COR-L47 (cell line): ENCODE results near the gene COX10.
"Not testable (repeated sequence)": the region's sequence is repeated elsewhere in the genome, so short reads cannot be mapped to it uniquely, and the experiment has no call there.

Source experiments
- DNase-seq: peaks from one replicate; lab custom pipeline; 2025; lab: John Stamatoyannopoulos, UW

The COX10 gene

DNA sequence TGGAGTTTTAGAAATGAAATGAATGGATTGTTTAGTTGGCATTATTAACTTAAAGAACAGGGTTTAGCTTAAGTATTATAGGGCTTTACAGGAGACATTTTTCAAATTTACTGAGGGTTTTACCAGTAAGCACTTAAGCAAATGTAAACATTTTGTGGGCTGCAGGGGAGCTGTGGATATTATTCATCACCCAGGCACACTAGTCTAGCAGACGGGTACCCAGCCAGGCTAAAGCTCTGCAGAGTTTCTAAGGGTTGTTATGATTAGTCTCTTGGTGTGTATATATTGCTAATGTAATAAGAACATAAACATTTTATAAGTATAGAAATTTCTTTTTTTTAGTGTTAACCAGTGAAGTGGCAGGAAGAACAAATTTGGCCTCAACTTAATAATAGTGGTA lies 110.6 kb downstream of the COX10 start:
- DNase-seq, result not testable (repeated sequence)

DNA sequence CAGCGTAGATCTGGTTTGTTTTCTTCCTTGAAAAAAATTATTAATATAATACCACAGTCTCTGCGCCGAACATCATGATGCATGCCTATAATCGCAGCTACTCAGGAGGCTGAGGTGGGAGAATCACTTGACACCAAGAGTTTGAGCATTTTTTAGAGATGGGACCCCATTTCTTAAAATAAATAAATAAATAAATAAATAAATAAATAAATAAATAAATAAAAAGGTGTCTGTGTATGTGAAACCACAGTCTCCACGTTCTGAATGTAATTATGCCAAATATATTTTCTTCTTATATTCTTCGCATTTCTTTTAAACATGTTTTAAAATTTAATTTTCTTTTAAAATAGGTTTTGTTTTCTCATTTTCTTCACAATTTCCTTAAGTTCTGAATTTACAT lies 112.8 kb downstream of the COX10 start:
- DNase-seq, result not testable (repeated sequence)

DNA sequence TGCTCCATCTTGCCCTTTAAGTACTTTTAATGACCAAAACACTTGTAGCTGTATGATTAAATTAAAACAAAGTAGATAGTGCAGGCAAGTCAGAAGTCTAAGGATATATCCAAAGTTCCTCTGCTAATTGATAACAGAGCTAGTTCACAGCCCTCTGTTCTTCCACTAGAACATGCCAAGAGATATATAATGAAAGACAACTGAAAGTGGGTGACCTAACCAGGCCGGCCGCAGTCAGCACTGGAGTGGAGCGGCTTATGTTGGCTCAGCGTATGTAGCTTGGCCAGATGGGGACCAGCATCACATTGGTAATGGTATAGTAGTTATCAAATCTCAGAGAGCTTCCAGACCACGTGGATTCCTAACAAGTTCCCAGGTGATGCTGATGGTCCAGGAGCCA lies 115.2 kb downstream of the COX10 start:
- not testable (repeated sequence) for DNase-seq

DNA sequence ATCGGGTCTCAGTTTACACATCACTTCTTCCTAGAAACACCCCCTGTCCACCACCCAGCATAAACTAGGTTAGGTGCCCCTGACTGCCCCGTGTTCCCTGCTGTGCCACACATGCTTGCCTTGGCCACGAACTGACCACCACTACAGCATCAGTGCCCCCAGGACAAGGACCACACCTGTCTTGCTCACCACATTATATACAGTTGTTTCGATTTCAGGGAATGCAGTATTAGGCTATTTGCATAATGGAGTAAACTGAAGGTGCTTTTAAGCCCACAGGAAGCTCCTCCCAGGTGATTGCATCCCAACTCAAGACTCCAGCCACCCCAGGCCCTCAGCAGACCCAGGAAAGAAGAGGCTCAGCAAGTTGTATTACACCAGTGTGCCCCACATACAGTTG lies 117.1 kb downstream of the COX10 start:
- not testable (repeated sequence) for DNase-seq

DNA sequence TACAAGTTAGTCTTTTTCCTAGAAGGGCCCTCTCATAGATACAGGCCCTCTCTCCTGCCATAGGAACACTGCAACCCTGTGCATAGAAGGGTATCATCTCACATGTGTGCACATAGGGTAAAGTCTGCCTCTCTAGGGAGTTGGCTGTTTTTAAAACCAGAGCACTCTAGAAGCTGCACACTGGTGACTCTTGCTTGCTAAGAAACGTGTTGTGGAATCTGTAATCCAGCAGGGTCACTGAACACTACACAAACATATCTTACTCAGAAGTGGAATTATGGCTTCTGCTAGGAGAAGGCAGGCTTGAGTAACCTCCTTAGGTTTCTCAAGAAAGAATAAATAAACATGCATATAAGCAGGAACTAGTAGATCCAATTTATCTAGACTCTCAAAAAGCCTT lies 121.5 kb downstream of the COX10 start:
- not testable (repeated sequence) for DNase-seq

GRCh38 chr17:14191469-14191868 lies 122.2 kb downstream of the COX10 start:
- DNase-seq, result not testable (repeated sequence)

- DNase-seq, result not testable (repeated sequence)
These were observed 122.7 kb downstream of the COX10 start for GRCh38 chr17:14192039-14192438.

- not testable (repeated sequence) for DNase-seq
These were observed 123.5 kb downstream of the COX10 start for GRCh38 chr17:14192636-14193344.

DNA sequence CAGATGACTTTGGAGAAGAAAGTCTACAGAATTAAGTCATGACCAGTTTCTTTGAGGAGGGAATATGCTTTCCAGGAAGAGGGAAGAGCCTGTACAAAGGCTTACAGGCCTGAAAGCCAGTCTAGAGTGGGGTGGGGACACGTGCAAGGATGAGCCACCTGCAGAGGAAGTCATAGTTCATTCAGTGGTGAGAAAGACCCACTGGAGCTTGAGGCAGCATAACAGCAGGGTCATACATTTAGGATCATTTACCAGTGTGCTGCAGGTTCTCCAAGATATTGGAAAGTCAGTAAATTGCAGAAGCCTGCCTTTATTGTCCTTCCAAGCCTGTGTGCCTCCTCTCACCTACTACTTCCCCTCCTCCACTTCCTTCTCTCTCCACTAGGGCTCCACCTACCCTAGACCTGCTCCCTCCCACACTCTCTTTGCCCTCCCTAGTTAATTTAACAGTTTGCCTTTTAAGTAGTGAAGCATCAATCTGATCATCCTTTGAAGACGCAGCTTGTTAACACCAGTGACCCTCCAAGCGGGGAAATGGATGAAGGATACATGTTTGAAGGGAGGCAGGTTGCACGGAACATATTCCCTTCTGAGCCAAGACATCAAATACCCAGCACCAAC lies 127.2 kb downstream of the COX10 start:
- DNase-seq, result no peak

- DNase-seq, result no peak
These were observed 127.8 kb downstream of the COX10 start for GRCh38 chr17:14197057-14197456.

DNA sequence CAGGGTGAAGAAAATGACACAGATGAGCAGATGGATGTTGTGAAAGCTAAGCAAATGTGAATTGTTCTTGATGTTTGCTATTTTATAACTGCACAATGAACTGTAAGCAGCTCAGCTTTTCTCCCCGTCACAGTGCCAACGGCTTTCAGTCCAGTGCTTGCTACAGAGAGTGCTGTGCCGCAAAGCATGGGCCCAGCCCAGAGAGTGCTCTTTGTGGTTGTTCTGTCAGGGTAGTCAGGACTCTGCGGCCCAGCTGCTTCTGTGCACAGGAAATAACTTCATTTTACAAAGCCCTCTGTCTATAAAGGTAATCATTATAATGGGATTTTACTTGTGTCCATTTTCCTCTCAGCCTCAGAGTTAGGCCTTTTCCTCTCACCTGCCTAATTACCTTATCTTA lies 128.3 kb downstream of the COX10 start:
- no peak for DNase-seq

DNA sequence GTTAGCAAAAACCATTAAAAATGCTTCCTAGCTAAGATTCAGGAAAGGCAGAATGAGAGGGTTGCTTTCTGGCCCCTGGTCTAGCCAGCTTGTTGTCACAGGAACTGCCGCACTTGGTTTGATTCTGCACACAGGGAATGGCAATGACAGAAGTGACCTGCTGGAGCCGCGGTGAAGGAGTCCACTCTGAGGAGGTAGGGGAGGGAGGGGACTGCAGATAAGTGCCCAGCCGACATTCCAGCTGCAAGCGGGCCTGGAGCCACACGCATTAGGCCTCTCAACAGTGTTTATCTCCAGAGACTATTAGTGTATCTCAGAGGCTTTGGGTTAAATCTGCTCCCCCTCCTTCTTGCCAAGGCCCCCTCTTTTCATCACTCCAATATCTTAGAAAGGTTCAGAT lies 128.7 kb downstream of the COX10 start:
- DNase-seq, result no peak

GRCh38 chr17:14198575-14198974 lies 129.3 kb downstream of the COX10 start:
- DNase-seq, result no peak

DNA sequence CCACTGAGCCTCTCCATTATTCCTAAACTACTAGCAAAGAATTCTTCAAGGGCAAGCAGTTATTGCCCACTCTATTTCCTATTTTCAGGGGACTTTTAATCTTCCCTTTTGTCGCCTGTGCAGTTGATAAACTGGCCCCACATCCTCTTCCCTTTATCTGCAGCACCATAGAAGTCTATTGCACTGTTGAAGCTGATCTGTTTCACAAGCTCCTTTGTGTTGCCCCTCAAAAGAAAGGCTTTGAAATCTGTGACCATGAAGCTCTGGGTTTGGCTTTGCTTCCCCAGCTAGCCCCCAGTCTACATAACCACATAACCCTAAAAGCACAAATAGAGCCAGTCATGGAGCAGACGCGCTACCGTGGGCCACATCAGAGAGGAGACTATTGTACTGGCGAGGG lies 130.3 kb downstream of the COX10 start:
- DNase-seq, result no peak

DNA sequence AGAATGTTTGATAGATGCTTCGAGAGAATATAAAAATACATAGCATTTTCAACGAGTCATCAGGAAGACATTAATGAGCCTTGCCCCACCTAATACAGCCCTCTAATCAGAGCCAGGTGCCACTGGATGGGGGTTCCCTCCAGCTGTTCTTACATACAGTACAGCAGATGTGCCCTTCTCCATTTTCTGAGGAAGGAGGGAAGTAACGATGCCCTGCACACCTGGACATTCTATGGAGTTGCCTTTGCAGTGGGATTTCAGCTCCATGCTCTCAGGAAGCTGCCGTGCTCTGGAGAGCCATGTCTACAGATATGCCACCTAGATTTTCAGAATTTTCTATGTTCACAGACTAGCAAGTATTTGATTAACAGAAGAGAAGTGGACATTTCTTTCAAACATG lies 131.1 kb downstream of the COX10 start:
- no peak for DNase-seq

DNA sequence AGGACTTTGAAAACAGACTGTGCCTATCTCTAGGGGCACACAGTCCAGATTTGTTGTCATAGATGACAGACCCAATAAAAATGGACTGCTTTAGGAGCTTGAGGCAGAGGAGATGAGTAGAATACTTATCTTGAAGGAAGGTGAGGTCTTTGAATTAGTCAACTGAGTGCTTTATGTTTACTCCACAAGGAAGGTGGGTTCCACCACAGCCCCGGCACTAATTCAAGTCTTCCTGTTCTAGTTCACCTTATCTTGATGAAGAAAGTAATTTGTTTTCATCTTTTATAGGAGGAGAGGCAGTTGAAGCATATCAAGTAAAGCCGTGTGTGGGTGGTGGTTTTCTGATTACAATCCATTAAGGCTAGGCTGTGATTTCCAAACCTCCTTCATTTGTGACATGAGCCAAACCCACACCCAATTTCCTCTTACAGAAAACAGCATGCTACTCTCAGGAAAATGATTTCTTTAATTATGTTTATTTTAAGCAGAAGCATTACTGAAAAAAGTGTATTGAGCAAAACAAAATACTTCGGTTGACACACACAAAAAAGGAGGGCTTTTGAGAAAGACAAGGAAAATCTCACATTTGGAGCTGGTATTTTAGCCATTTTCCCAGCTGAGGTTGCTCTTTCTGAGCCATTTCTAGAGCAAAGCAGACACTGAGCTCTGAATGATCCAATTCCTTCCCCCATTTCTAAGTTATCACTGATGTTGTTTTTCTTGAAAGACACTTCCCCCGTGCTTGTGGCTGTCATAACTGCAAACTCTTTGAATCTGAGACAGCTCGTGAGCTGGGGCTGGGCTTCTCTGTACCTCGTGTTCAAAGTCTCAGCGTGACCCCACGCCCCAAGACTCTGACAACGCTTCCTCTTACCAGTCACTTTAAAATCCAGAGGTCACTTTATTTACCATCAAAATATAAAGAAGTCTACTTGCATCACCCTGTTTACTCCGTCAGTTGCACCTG lies 132.0 kb downstream of the COX10 start:
- no peak for DNase-seq

DNA sequence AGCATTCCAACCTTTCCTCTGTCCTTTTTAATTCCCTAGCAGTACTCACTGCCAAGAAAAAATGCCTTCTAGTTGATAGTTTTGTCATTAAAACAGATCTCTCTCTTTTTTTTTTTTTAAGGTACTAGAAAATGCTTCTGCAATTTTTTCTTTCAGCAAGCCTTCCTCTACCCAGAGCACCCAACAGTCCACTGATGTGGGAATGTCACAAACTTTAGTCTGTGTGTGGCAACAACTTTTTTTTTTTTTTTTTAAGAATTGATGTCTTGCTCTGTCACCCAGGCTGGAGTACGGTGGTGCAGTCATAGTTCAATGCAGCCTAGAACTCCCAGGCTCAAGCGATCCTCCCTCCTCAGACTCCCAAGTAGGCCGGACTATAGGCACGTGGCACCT lies 132.7 kb downstream of the COX10 start:
- DNase-seq, result no peak

DNA sequence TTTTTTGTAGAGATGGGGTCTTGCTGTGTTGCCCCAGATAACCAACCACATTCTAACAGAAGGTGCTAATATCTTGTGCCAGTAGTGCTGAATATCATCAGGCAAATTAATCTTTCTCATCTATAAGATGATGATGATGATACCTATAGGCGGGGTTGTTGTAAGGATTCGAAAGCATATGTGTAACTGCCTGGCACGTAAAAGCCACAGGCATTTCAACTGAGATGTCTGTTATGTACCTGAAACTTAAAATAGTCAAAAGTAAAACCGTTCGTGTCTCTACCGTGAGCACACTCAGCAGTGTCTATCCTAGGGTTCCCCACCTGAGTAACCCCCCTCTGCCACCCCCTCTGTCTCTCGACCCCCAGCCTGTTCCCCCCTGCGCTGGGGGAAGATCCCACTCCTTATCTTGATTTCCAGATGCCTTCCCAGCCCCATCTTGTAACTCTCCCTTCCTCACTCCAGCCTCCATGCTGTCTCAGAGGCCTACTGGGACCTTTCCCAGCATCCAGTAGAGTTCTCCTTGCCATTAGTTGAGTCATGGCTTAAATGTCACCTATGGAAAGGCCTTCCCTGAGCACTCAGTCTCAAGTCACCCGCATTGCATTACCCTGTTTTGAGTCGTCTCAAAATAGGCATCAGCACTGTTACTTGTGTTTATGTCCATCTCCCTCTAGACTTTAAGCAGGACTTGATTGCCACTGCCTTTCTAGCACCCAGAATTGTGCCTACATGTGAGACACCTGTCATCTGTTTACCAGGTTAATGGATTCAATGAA lies 133.3 kb downstream of the COX10 start:
- DNase-seq, result no peak

GRCh38 chr17:14203388-14203787 lies 134.1 kb downstream of the COX10 start:
- DNase-seq, result no peak

DNA sequence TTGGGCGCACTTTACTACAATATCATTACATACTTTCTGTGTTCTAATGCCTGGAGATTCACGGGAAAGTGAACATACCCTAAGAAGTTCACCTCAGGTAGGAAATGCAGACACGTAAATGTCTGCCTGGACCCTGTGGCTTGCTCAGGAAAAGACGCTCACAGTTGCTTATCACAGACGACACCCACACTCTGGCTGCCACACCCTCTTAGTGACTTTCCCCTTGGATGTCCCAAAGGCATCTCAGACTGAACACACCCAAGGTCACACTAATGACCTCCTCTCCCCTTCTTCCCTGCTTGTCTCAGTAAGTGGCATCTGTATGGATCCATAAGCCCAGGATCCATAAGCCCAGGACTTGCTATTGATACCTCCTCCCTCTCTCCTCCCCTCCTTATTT lies 134.8 kb downstream of the COX10 start:
- no peak for DNase-seq

DNA sequence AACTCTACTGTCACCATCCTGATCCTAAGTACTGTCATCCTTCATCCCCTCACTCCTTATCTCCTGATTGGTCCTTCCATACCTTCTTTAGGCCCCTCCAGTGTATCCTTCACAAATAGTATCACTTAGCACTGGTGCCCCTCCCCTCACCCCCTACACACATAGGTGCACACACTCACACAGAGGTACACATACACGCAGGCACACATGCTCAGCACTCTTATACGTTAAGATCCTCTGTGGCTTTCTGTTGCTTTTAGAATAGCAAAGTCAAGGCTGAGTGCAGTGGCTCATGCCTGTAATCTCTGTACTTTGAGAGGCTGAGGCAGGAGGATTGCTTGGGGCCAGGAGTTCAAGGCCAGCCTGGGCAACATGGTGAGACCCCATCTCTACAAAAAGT lies 135.2 kb downstream of the COX10 start:
- no peak for DNase-seq

DNA sequence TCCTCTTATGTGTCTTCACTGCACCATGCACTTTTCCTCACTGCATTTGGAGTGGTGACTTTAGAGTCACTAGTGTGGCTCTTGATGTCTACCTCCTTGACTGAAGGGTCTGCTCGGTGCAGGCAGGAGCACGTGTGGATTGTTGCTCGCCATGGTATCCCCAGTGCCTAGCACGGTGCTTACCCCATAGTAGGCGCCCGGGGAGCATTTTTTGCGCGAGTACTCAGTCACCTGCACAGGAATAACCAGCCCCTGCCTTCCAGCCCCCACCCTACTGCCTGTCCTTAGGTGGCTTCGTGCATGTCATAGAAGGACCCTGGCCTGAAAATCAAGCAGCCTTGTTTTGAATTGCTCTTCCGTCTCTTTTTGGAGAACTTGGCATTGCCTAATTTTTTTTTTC lies 136.1 kb downstream of the COX10 start:
- DNase-seq, result no peak
